ENCODE results near the gene AQP6. TPM values are rescaled to one million over a fixed set of nuclear protein-coding genes. Genes with fewer than 3 reads are reported as not detected.

The AQP6 gene
- total RNA-seq, 1 donor from 2014 or later: not detected

GRCh38 chr12:50006754-50007442 lies 34.2 kb downstream of the AQP6 start:
- no peaks in the 10 kb centered on the region for H3K36me3 ChIP-seq
- no peak for TF ChIP-seq CTCF (IDR thresholded peaks at IDR 0.05; ENCODE audit: borderline replicate concordance)
- no peaks in the 10 kb centered on the region for H3K9me3 ChIP-seq (replicated peaks)
- H3K27ac ChIP-seq (replicated peaks): no peak overlapping the region
- no peaks in the 10 kb centered on the region for H3K27me3 ChIP-seq (ENCODE audit: low read depth)
- DNase-seq: no peak
- no peak overlapping the region for H3K4me3 ChIP-seq
- intact Hi-C loops (cut with micrococcal nuclease): no loop called here
- H3K4me1 ChIP-seq: peaks cover 13% of the 10 kb centered on the region

- DNase-seq: no peak
- Histone ChIP-seq H3K27me3 (ENCODE audit: low read depth) (no peaks in the 10 kb centered on the region), H3K4me1 (peaks cover 11% of the 10 kb centered on the region), H3K27ac (replicated peaks) (no peak overlapping the region), H3K4me3 (no peak overlapping the region), H3K36me3 (no peaks in the 10 kb centered on the region), H3K9me3 (replicated peaks) (no peaks in the 10 kb centered on the region)
- intact Hi-C loops (cut with micrococcal nuclease): no loop called here
- TF ChIP-seq CTCF (IDR thresholded peaks at IDR 0.05; ENCODE audit: borderline replicate concordance): no peak
Measured at GRCh38 chr12:50013361-50014147, 40.8 kb downstream of the AQP6 start.

- no peak for TF ChIP-seq CTCF (IDR thresholded peaks at IDR 0.05; ENCODE audit: borderline replicate concordance)
- H3K27me3 ChIP-seq (ENCODE audit: low read depth): no peaks in the 10 kb centered on the region
- intact Hi-C loops (cut with micrococcal nuclease): no loop called here
- no peaks in the 10 kb centered on the region for H3K9me3 ChIP-seq (replicated peaks)
- H3K36me3 ChIP-seq: no peaks in the 10 kb centered on the region
- H3K4me3 ChIP-seq: no peak overlapping the region
- no peak for DNase-seq
- peaks cover 18% of the 10 kb centered on the region for H3K4me1 ChIP-seq
- H3K27ac ChIP-seq (replicated peaks): no peak overlapping the region
Measured at GRCh38 chr12:50014342-50014741, 41.6 kb downstream of the AQP6 start.

- Histone ChIP-seq H3K4me1 (peaks cover 21% of the 10 kb centered on the region), H3K27me3 (ENCODE audit: low read depth) (no peaks in the 10 kb centered on the region), H3K36me3 (no peaks in the 10 kb centered on the region), H3K9me3 (replicated peaks) (no peaks in the 10 kb centered on the region), H3K27ac (replicated peaks) (peak overlapping the region; percentile 28), H3K4me3 (no peak overlapping the region)
- intact Hi-C loops (cut with micrococcal nuclease): no loop called here
- DNase-seq: no peak
- no peak for TF ChIP-seq CTCF (IDR thresholded peaks at IDR 0.05; ENCODE audit: borderline replicate concordance)
Measured at GRCh38 chr12:50016501-50017475, 44.0 kb downstream of the AQP6 start.

- no peak for DNase-seq
- Histone ChIP-seq H3K36me3 (no peaks in the 10 kb centered on the region), H3K9me3 (replicated peaks) (no peaks in the 10 kb centered on the region), H3K27me3 (ENCODE audit: low read depth) (no peaks in the 10 kb centered on the region), H3K4me3 (no peak overlapping the region), H3K4me1 (peaks cover 21% of the 10 kb centered on the region), H3K27ac (replicated peaks) (peak overlapping the region; percentile 28)
- TF ChIP-seq CTCF (IDR thresholded peaks at IDR 0.05; ENCODE audit: borderline replicate concordance): no peak
- intact Hi-C loops (cut with micrococcal nuclease): no loop called here
Measured at GRCh38 chr12:50017641-50018040, 44.9 kb downstream of the AQP6 start.
